ENCODE measurements around the gene BRF1. TPM values are rescaled to one million over a fixed set of nuclear protein-coding genes. Genes with fewer than 3 reads are reported as not detected.
"Not testable (repeated sequence)": the region's sequence is repeated elsewhere in the genome, so short reads cannot be mapped to it uniquely, and the experiment has no call there.

BRF1 gene
- polyA plus RNA-seq (ENCODE audit: insufficient read length in 12 of 12): 10 to 100 TPM in 11 of 12 donors, not detected in 1; 19.7 to 28.2 (median 21.4) TPM
- long read RNA-seq, donor 1, partial matches to known transcripts: 8 of 8 reads
- long read RNA-seq, donor 1, other reads (novel, unspliced or antisense): 0 of 8 reads
- long read RNA-seq, donor 2, partial matches to known transcripts: 44 of 45 reads
- long read RNA-seq, donor 2, other reads (novel, unspliced or antisense): 0 of 45 reads
- long read RNA-seq, donor 3, partial matches to known transcripts: 0 of 1 reads
- long read RNA-seq, donor 3, other reads (novel, unspliced or antisense): 0 of 1 reads
- long read RNA-seq, donor 4, partial matches to known transcripts: 0 of 1 reads
- long read RNA-seq, donor 4, other reads (novel, unspliced or antisense): 0 of 1 reads
- long read RNA-seq, donor 5, partial matches to known transcripts: 159 of 175 reads
- long read RNA-seq, donor 5, other reads (novel, unspliced or antisense): 13 of 175 reads
- long read RNA-seq, donor 6: 0 reads
- long read RNA-seq, donor 7, partial matches to known transcripts: 0 of 6 reads
- long read RNA-seq, donor 7, other reads (novel, unspliced or antisense): 5 of 6 reads
- long read RNA-seq, donor 8, partial matches to known transcripts: 0 of 3 reads
- long read RNA-seq, donor 8, other reads (novel, unspliced or antisense): 0 of 3 reads
- long read RNA-seq, donor 9: 0 reads
- long read RNA-seq, donor 10, partial matches to known transcripts: 123 of 137 reads
- long read RNA-seq, donor 10, other reads (novel, unspliced or antisense): 14 of 137 reads
- long read RNA-seq, donor 11, partial matches to known transcripts: 51 of 54 reads
- long read RNA-seq, donor 11, other reads (novel, unspliced or antisense): 0 of 54 reads

- peak; percentile 94 for DNase-seq
Measured at GRCh38 chr14:105300542-105301102, at the start of gene BRF1. Gene BRF1, minus strand, starts transcription at chr14:105301001. Its CDS starts 372 bp downstream, at chr14:105300629.

- no peak for DNase-seq
Measured at GRCh38 chr14:105349992-105350391, 49.2 kb upstream of the BRF1 start.

- no peak for DNase-seq
Measured at GRCh38 chr14:105348945-105349699, 48.3 kb upstream of the BRF1 start.

- DNase-seq: no peak
Measured at GRCh38 chr14:105348169-105348944, 47.6 kb upstream of the BRF1 start.

GRCh38 chr14:105347587-105347968, 46.8 kb upstream of the BRF1 start:
- no peak for DNase-seq

- no peak for DNase-seq
Measured at GRCh38 chr14:105346876-105347586, 46.2 kb upstream of the BRF1 start.

- no peak for DNase-seq
Measured at GRCh38 chr14:105346200-105346533, 45.4 kb upstream of the BRF1 start.

GRCh38 chr14:105343194-105343593, 42.4 kb upstream of the BRF1 start:
- no peak for DNase-seq

GRCh38 chr14:105340821-105341733, 40.3 kb upstream of the BRF1 start:
- DNase-seq: peak; percentile 61

GRCh38 chr14:105337966-105338741, 37.4 kb upstream of the BRF1 start:
- DNase-seq: no peak

GRCh38 chr14:105337433-105337832, 36.6 kb upstream of the BRF1 start:
- DNase-seq: no peak

GRCh38 chr14:105336477-105337287, 35.9 kb upstream of the BRF1 start:
- no peak for DNase-seq

- DNase-seq: no peak
Measured at GRCh38 chr14:105335735-105336476, 35.1 kb upstream of the BRF1 start.

GRCh38 chr14:105335231-105335542, 34.4 kb upstream of the BRF1 start:
- DNase-seq: not testable (repeated sequence)

GRCh38 chr14:105334383-105335230, 33.8 kb upstream of the BRF1 start:
- DNase-seq: no peak

All from muscle of arm (tissue), 14 donors.